Glomerular visceral epithelial cell (primary cell): ENCODE data around the gene COX5B.
"Not testable (repeated sequence)": the region's sequence is repeated elsewhere in the genome, so short reads cannot be mapped to it uniquely, and the experiment has no call there.

ENCODE experiments used
- DNase-seq: peaks from one replicate; pipeline ENCODE4 v3.0.0-alpha.2; 2016; ENCODE audit errors: extremely low spot score

COX5B gene

DNA sequence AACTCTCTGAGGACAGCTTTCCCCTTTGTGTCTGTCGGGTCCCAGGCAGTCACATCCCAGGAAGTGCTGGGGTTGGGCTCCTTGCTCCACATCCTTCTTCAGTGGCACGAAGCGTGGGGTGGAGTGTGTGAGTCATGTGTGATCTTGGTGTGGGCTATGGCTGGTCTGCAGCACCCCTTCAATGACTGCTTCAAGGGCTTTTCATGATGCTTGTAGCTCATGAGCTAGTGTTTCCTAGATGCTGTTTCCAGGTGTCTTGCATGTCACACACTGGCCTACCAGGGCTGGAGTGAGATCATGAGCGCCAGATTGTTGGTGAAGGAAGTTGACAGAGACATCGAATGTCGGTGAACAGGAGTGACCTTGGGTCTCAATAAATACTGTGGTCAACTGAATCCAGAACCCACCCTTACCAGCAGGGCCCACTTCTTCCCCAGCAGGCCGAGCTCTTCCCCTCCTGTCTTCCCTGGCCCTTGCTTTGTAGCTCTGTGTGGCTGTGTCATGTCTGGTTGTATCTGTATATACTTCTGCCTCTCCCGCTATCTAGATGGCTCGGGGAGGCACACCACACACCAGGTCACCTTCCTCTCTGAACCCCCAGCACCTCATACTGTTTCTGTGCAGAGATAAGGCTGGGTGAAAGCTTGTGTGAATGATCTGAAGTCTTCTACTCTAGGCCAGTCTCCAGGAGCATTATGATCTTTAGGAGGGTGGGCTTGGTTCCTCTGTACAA lies 27.5 kb downstream of the COX5B start:
- DNase-seq, result no peak

DNA sequence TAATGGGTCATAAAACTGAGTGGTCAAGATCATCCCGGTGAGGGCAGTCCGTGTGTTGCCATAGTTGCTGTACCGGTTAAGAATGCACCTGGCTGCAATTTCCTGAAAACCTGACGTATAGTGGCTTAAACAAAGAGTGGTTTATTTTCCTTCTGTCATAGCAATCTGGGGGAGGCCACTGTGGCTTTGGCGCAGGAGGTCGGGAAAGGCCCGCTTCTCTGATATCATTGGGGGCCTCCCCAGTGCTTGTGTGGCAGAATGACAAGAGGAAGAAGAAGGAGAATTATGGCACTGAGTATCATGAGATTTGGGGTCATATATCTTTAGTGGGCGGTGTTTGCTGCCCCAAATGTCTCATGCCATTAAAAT lies 28.0 kb downstream of the COX5B start:
- DNase-seq, result no peak

DNA sequence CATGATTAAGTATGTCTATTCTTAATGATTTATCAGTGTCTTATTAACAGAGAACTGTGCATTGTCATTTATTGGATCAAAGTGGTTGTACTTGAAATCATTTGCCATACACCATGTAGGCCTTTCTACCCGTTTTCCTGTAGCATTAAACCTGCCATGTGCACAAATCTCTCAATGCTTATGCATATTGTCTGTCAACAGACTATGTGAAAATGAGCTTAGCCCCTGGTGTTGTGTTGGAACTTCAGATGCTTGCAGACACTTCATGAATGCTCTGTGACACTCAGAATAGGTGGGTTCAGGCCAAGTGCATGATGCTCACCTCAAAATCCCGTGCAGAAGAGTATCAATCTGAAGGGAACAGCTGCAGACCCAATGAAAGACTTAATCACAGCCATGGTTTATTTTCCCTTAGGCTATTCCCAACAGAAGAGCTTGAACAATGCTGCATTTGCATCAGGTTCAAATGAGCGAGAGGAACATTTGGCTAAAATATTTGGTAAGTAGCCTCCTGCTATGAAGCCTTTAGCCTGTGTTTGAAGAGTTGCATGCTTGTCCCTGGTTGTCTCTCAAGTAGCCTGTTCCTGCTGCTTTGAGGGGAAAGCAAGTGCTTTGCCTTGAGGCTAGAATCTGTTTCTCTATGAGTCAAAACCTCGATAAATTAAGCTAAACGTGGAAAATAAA lies 29.7 kb downstream of the COX5B start:
- no peak for DNase-seq

DNA sequence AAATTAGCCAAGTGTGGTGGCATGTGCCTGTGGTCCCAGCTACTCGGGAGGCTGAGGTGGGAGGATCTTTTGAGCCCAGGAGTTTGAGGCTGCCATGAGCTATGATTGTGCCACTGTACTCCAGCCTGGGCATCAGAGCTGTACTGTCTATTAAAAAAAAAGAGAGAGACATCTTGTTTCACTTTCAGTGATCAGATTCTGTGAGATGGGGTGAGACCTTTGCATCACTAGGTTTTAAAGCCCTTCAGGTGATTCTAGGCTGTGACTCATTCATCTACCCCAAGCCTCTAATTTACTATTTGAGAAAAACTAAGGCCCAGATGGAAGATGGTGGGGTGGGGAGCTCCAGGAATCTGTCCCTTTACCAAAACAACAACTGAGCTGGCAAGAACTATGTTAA lies 30.8 kb downstream of the COX5B start:
- no peak for DNase-seq

DNA sequence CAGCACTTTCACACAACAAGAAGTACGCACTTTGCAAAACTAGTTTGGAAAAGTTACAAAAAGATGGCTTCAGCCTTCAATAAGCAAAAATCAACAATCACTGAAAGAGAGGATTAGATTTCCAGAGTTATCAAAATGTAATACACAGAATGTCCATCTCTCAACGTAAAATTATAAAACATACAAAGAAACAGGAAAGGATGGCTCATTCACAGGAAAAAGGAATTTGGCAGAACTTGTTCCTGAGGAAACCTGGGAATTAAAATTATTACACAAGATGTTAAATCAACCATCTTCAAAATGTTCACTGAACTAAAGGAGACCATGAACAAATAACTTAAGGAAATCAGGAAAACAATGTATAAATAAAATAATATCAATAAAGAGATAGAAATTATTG lies 31.6 kb downstream of the COX5B start:
- no peak for DNase-seq

DNA sequence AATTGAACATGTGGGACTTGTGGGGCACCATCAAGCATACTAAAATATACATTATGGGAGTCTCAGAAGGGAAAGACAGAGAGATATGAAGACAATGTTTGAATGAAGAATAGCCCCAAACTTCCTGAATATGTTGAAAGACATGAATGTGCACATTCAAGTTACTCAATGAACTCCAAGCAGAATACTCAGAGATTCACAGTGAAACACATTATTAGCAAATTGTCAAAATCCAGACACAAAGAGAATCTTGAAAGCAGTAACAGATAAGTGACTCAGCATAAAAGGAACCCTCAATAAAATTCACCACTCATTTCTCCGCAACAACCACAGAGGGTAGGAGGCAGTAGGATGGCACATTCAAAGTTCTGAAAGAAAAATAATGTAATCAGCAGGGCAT lies 32.4 kb downstream of the COX5B start:
- DNase-seq, result no peak

DNA sequence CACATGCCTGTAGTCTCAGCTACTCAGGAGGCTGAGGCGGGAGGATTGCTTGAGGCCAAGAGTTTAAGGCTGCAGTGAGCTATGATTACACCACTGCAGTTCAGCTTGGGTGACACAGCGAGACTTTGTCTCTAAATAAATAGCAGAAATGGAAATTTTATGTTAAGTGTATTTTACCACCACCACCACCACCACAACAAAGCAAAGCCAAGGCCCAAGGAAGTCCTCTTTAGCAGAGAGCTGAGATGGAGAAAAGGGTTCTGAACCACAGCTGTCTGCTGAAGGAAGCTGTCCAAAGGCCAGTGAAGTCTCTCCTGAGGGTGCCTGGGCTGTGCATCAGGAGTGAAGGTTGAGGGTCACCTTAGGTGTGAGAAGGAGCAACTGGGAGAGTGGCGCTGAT lies 41.4 kb downstream of the COX5B start:
- DNase-seq, result not testable (repeated sequence)

DNA sequence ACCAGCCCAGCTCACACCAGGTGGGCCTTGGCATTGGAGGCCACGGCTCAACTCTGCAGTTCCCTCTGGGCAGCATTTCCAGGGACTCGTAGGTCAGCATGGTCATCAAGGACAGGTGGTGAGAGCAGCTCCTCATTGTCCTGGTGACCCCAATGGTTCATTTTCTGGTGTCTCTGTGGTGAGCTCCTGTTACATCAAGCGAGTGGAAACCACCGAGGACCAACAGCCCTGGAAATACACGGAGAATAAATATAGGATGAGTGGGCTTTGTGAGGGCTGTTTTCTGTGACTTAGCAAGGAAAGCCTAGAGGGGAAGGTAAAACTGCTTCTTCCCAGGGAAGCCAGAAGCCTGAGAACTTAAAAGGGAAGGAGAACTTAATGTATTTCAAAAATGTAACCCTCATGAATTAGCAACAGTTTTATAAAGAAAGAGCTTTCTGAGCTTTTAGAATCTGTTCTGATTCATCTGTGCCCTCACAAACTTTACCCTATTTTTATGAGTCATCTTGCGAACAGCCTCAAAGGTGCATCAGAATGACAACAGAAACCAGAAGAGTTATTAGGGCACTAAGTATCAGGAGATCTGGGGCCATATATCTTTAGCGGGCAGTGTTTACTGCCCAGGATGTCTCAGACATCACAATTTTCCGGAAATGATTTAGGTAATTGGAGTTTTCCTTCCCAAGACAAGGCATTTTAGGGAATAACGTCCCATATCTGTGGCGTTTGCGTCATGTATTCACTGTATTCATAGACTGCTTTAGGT lies 42.4 kb downstream of the COX5B start:
- DNase-seq, result no peak

DNA sequence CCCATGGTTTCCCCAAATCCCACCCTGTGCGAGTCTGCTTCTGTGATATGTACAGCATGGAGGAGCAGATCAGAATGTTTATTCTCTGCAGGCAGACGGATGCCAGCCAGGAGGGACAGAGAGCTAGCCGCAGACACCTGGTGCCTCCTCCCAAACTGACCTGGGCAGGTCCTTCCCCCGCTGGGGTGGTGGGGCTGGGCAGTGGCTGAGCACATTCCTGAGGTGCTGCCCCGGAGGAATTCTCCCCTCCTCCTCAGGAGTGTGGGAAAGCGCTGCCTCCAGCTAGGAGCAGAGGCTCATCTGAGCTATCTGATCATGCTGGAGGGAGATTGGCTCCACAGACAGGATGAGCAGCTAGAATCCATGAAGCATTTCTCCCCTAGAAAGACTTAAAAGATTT lies 45.3 kb downstream of the COX5B start:
- no peak for DNase-seq

DNA sequence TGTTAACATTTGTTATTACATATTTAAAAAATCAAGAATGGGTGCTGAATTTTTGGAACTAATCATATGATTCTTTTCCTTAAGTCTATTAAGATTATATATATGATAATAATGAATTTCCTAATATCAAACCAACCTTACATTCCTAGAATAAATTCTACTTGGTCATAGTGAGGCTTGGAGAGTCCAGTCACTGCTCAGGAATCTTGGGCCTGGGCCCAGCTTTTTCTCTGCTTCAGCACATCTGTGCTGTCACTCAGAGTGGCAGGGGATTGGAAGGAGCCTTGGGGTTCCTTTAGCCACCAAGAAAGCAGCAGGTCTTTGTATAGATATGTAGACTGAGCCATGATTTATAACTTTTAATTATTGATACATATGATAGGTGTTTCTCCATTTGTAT lies 47.6 kb downstream of the COX5B start:
- DNase-seq, result no peak

DNA sequence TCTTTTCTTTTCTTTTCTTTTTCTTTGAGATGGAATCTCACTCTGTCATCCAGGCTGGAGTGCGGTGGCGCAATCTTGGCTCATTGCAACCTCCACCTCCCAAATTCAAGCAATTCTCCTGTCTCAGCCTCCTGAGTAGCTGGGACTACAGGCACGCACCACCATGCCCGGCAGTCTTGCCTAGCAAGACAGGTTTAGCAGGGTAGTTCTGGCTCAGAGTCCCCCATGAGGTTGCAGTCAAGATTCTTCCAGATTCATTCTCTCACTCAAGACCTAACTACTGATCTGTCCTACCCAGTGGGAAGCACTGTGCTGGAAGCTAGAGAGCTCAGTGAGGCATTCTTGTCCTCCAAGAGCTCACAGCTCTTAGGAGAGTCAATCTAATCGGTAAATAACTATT lies 49.9 kb downstream of the COX5B start:
- no peak for DNase-seq

DNA sequence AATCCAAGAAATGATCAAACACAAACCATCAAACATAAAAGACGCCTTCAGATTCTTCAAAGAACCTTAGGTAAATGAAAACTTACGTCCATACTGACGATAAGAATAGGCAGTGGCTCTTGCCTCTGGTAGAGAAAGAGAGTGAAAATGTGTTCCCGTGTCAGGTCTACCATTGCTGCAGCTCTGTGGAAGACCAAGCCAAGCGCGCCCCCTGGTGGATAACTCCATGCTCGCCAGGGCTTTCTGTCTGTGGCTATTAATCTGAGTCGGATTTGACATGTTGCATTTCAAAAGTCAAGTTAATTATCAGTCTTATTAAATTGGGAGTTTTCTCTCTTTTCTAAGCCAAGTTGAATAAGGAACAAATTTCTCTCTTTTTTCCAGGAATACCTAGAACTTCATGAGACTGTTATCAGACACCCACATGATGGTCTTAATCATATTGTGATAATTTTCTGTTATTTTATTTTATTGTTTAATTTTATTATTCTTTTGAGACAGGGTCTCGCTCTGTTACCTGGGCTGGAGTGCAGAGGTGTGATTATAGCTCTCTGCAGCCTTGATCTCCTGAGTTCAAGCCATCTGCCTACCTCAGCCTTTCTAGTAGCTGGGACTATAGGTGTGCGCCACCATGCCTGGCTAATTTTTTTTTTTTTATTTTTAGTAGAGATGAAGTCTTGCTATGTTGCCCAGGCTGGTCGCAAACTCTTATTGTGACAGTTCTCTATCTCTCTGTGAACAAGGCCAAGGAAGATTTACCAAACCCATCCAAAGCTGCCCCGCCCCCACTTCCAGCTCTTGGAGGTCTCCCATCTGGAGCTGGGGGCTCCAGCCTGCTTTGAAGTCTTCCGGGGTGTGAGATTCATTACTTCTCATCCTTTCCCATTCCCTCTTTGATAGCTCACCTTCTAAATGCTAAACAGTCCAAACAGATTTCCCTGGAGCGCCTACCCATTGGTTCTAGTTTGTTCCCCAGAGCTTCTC lies 51.7 kb downstream of the COX5B start:
- DNase-seq, result peak; percentile 85
